ENCODE measurements around the gene LYSMD4. TPM values are rescaled to one million over a fixed set of nuclear protein-coding genes. Genes with fewer than 3 reads are reported as not detected.
A peak's percentile ranks its signal among the peaks of the same experiment; 100 is the strongest.

The LYSMD4 gene
- total and polyA plus RNA-seq, 2 experiments from 2014 or later: 21.2 to 24.0 TPM

- H3K27ac ChIP-seq: peak overlapping the region; percentile 66
- no peaks in the 10 kb centered on the region for H3K4me1 ChIP-seq (ENCODE audit: low read depth)
- no peaks in the 10 kb centered on the region for H3K27me3 ChIP-seq
- H3K9me3 ChIP-seq (ENCODE audit: low read depth): no peaks in the 10 kb centered on the region
- no peak for TF ChIP-seq CTCF (IDR thresholded peaks at IDR 0.05; ENCODE audit: low read depth, low read length)
- peak in 1 of 2 donors; percentile 58 for DNase-seq (ENCODE audit: low read depth in 1 of 2, low spot score in 1 of 2)
- peaks cover 44% of the 10 kb centered on the region for H3K36me3 ChIP-seq
- no peak overlapping the region for H3K4me3 ChIP-seq
Measured at GRCh38 chr15:99683000-99683670, 50.1 kb downstream of the LYSMD4 start.

GRCh38 chr15:99682455-99682854, 50.8 kb downstream of the LYSMD4 start:
- Histone ChIP-seq H3K4me3 (no peak overlapping the region), H3K9me3 (ENCODE audit: low read depth) (no peaks in the 10 kb centered on the region), H3K27me3 (no peaks in the 10 kb centered on the region), H3K36me3 (peaks cover 51% of the 10 kb centered on the region), H3K27ac (peak overlapping the region; percentile 66), H3K4me1 (ENCODE audit: low read depth) (no peaks in the 10 kb centered on the region)
- peak in 1 of 2 donors; percentile 88 for DNase-seq (ENCODE audit: low read depth in 1 of 2, low spot score in 1 of 2)
- no peak for TF ChIP-seq CTCF (IDR thresholded peaks at IDR 0.05; ENCODE audit: low read depth, low read length)

- Histone ChIP-seq H3K36me3 (peaks cover 51% of the 10 kb centered on the region), H3K4me3 (no peak overlapping the region), H3K27me3 (no peaks in the 10 kb centered on the region), H3K4me1 (ENCODE audit: low read depth) (no peaks in the 10 kb centered on the region), H3K27ac (peak overlapping the region; percentile 66), H3K9me3 (ENCODE audit: low read depth) (no peaks in the 10 kb centered on the region)
- TF ChIP-seq CTCF (IDR thresholded peaks at IDR 0.05; ENCODE audit: low read depth, low read length): no peak
- no peak for DNase-seq (ENCODE audit: low read depth in 1 of 2, low spot score in 1 of 2)
Measured at GRCh38 chr15:99681990-99682389, 51.2 kb downstream of the LYSMD4 start.

- no peak overlapping the region for H3K4me3 ChIP-seq
- peaks cover 64% of the 10 kb centered on the region for H3K36me3 ChIP-seq
- no peak for TF ChIP-seq CTCF (IDR thresholded peaks at IDR 0.05; ENCODE audit: low read depth, low read length)
- no peaks in the 10 kb centered on the region for H3K9me3 ChIP-seq (ENCODE audit: low read depth)
- H3K27me3 ChIP-seq: no peaks in the 10 kb centered on the region
- DNase-seq (ENCODE audit: low read depth in 1 of 2, low spot score in 1 of 2): no peak
- H3K4me1 ChIP-seq (ENCODE audit: low read depth): no peaks in the 10 kb centered on the region
- H3K27ac ChIP-seq: peak overlapping the region; percentile 66
Measured at GRCh38 chr15:99680276-99680675, 53.0 kb downstream of the LYSMD4 start.

- TF ChIP-seq CTCF (IDR thresholded peaks at IDR 0.05; ENCODE audit: low read depth, low read length): no peak
- no peak overlapping the region for H3K27ac ChIP-seq
- peaks cover 73% of the 10 kb centered on the region for H3K36me3 ChIP-seq
- H3K9me3 ChIP-seq (ENCODE audit: low read depth): no peaks in the 10 kb centered on the region
- peaks cover 6% of the 10 kb centered on the region for H3K4me1 ChIP-seq (ENCODE audit: low read depth)
- no peak for DNase-seq (ENCODE audit: low read depth in 1 of 2, low spot score in 1 of 2)
- no peak overlapping the region for H3K4me3 ChIP-seq
- H3K27me3 ChIP-seq: no peaks in the 10 kb centered on the region
Measured at GRCh38 chr15:99677540-99678134, 55.6 kb downstream of the LYSMD4 start.

Other genes with a start within 250 kb of the LYSMD4 start
- gene MEF2A, start 167.5 kb downstream of the LYSMD4 start, total RNA-seq: 226 and 556 TPM in 2 replicates
- 91.7 and 168 TPM in 2 replicates for gene MEF2A, start 167.5 kb downstream of the LYSMD4 start, polyA plus RNA-seq

Data from cardiac muscle cell (in vitro differentiated cells and primary cell).